Measurements from ENCODE around the gene SLC30A10. TPM values are rescaled to one million over a fixed set of nuclear protein-coding genes. Genes with fewer than 3 reads are reported as not detected.

Gene SLC30A10
- polyA plus RNA-seq, 1 donor (not counting 4 experiments of a cell fraction or from before 2014, with no cell fraction given) = 0.03 TPM

DNA sequence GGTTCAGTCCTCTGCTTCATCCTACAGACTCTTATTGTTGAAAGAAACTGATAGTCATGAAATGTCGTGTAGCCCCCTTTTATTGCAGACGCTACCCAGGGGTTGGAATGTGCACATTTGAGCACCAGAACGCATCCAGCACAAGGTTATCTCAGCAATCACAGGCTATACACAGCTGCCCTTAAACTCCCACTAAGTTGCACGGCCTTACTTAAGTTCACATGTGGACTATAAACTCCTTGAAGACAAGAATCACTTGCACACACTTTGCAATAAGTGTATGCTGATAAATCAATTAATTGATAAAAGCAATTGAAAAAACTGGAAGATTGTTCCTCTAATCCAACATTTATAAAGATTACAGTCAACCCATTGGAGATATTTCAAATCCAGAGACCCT lies 18.9 kb downstream of the SLC30A10 start:
- Histone ChIP-seq H3K27ac (ENCODE audit: control insufficient read depth, insufficient read depth, low read length) (no peak overlapping the region), H3K27me3 (ENCODE audit: control insufficient read depth, extremely low read depth, insufficient read depth, low read length) (no peaks in the 10 kb centered on the region), H2AFZ (ENCODE audit: control insufficient read depth, low read length) (no peak overlapping the region), H3K4me1 (ENCODE audit: control insufficient read depth, extremely low read depth, insufficient read depth, low read length) (no peaks in the 10 kb centered on the region), H4K20me1 (ENCODE audit: control insufficient read depth, extremely low read depth, insufficient read depth, low read length) (no peaks in the 10 kb centered on the region), H3K9me1 (ENCODE audit: control insufficient read depth, extremely low read depth, insufficient read depth, low read length) (no peaks in the 10 kb centered on the region), H3K4me3 (ENCODE audit: control insufficient read depth in 2 of 3, extremely low read depth in 1 of 3, insufficient read depth in 2 of 3, low read depth in 1 of 3, low read length in 3 of 3) (no peak overlapping the region), H3K9ac (ENCODE audit: control insufficient read depth, extremely low read depth, insufficient read depth, low read length) (no peak overlapping the region), H3K36me3 (ENCODE audit: control insufficient read depth in 2 of 2, extremely low read depth in 1 of 2, insufficient read depth in 2 of 2, low read length in 2 of 2) (no peaks in the 10 kb centered on the region), H3K4me2 (ENCODE audit: control insufficient read depth, extremely low read depth, insufficient read depth, low read depth, low read length) (no peak overlapping the region), H3K9me3 (ENCODE audit: control insufficient read depth, low read depth, low read length) (no peaks in the 10 kb centered on the region), H3K79me2 (ENCODE audit: control insufficient read depth, insufficient read depth, low read length) (no peaks in the 10 kb centered on the region)
- no peak for FAIRE-seq
- dilution Hi-C loops (cut with MboI; ENCODE audit: extremely low pct_ligation_motif_present, low sequenced_read_pairs) = no loop called here
- no peak for DNase-seq (ENCODE audit: low read depth, low spot score)
- TF ChIP-seq EZH2 (IDR thresholded peaks at IDR 0.05; ENCODE audit: low read length) = no peak
- TF ChIP-seq, protein P1, sequence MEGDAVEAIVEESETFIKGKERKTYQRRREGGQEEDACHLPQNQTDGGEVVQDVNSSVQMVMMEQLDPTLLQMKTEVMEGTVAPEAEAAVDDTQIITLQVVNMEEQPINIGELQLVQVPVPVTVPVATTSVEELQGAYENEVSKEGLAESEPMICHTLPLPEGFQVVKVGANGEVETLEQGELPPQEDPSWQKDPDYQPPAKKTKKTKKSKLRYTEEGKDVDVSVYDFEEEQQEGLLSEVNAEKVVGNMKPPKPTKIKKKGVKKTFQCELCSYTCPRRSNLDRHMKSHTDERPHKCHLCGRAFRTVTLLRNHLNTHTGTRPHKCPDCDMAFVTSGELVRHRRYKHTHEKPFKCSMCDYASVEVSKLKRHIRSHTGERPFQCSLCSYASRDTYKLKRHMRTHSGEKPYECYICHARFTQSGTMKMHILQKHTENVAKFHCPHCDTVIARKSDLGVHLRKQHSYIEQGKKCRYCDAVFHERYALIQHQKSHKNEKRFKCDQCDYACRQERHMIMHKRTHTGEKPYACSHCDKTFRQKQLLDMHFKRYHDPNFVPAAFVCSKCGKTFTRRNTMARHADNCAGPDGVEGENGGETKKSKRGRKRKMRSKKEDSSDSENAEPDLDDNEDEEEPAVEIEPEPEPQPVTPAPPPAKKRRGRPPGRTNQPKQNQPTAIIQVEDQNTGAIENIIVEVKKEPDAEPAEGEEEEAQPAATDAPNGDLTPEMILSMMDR (optimal IDR thresholded peaks at IDR 0.05 in 1 of 3, IDR thresholded peaks at IDR 0.05 in 1 of 3, conservative IDR thresholded peaks at IDR 0.05 in 1 of 3; ENCODE audit: extremely low read depth in 1 of 3, insufficient read depth in 2 of 3, low read length in 3 of 3) = no peak

DNA sequence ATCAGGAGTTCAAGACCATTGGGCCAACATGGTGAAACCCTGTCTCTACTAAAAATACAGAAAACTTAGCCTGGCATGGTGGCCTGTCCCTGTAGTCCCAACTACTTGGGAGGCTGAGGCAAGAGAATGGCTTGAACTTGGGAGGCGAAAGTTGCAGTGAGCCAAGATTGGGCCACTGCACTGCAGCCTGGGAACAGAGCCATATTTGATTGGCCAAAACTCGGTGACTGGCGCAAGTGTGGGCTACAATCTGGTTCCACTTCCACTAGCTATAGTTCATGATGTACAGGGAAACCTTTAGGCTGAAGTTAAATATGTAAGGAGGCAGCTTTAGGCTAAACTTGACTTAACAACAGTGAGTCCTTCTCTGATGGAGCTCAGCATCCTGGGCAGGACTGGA lies 20.2 kb downstream of the SLC30A10 start:
- Histone ChIP-seq H3K27ac (ENCODE audit: control insufficient read depth, insufficient read depth, low read length) (no peak overlapping the region), H3K4me2 (ENCODE audit: control insufficient read depth, extremely low read depth, insufficient read depth, low read depth, low read length) (no peak overlapping the region), H3K4me3 (ENCODE audit: control insufficient read depth in 2 of 3, extremely low read depth in 1 of 3, insufficient read depth in 2 of 3, low read depth in 1 of 3, low read length in 3 of 3) (no peak overlapping the region), H3K9me3 (ENCODE audit: control insufficient read depth, low read depth, low read length) (no peaks in the 10 kb centered on the region), H3K9ac (ENCODE audit: control insufficient read depth, extremely low read depth, insufficient read depth, low read length) (no peak overlapping the region), H3K4me1 (ENCODE audit: control insufficient read depth, extremely low read depth, insufficient read depth, low read length) (no peaks in the 10 kb centered on the region), H3K79me2 (ENCODE audit: control insufficient read depth, insufficient read depth, low read length) (no peaks in the 10 kb centered on the region), H4K20me1 (ENCODE audit: control insufficient read depth, extremely low read depth, insufficient read depth, low read length) (no peaks in the 10 kb centered on the region), H2AFZ (ENCODE audit: control insufficient read depth, low read length) (no peak overlapping the region), H3K27me3 (ENCODE audit: control insufficient read depth, extremely low read depth, insufficient read depth, low read length) (no peaks in the 10 kb centered on the region), H3K9me1 (ENCODE audit: control insufficient read depth, extremely low read depth, insufficient read depth, low read length) (no peaks in the 10 kb centered on the region), H3K36me3 (ENCODE audit: control insufficient read depth in 2 of 2, extremely low read depth in 1 of 2, insufficient read depth in 2 of 2, low read length in 2 of 2) (no peaks in the 10 kb centered on the region)
- dilution Hi-C loops (cut with MboI; ENCODE audit: extremely low pct_ligation_motif_present, low sequenced_read_pairs) = no loop called here
- DNase-seq (ENCODE audit: low read depth, low spot score) = no peak
- FAIRE-seq = no peak
- TF ChIP-seq, protein P1 (optimal IDR thresholded peaks at IDR 0.05 in 1 of 3, IDR thresholded peaks at IDR 0.05 in 1 of 3, conservative IDR thresholded peaks at IDR 0.05 in 1 of 3; ENCODE audit: extremely low read depth in 1 of 3, insufficient read depth in 2 of 3, low read length in 3 of 3) = no peak
- no peak for TF ChIP-seq EZH2 (IDR thresholded peaks at IDR 0.05; ENCODE audit: low read length)

Measured in keratinocyte (primary cell).